HepG2 (cell line): Measurements from ENCODE around the gene NOTUM. TPM values are rescaled to one million over a fixed set of nuclear protein-coding genes. Genes with fewer than 3 reads are reported as not detected.
A peak's percentile ranks its signal among the peaks of the same experiment; 100 is the strongest.

Source experiments
- AGO2 ChIP-seq: fragments of 200-400 bp; formaldehyde crosslinking; optimal IDR thresholded peaks from 2 replicates; pipeline ENCODE3; 2017; ENCODE audit warnings: mild to moderate bottlenecking, low read depth, low read length, moderate library complexity
- ATF7-NPFF ChIP-seq: sonication (generic); formaldehyde crosslinking; IDR thresholded peaks from 2 replicates; pipeline ENCODE4 v1.8.1; 2023; ENCODE audit warnings: mild to moderate bottlenecking, low read depth, missing genetic modification reagents, moderate library complexity
- ETV6 ChIP-seq: sonication (generic); formaldehyde crosslinking; conservative IDR thresholded peaks from 2 replicates; pipeline ENCODE4 v1.4.0; 2020; ENCODE audit warnings: missing genetic modification reagents
- GFI1 ChIP-seq: sonication (generic); formaldehyde crosslinking; IDR thresholded peaks from 2 replicates; pipeline ENCODE4 v1.5.0; 2020; ENCODE audit warnings: missing genetic modification reagents, mild to moderate bottlenecking, borderline replicate concordance
- HOXD1 ChIP-seq: sonication (generic); formaldehyde crosslinking; IDR thresholded peaks from 2 replicates; pipeline ENCODE4 v1.5.0; 2020; ENCODE audit warnings: missing genetic modification reagents
- KMT2A ChIP-seq: sonication (generic); formaldehyde crosslinking; IDR thresholded peaks from 2 replicates; pipeline ENCODE4 v1.4.0; 2020; ENCODE audit warnings: missing genetic modification reagents
- REL ChIP-seq: sonication (generic); formaldehyde crosslinking; conservative IDR thresholded peaks from 2 replicates; pipeline ENCODE4 v1.8.0; 2022; ENCODE audit warnings: mild to moderate bottlenecking, missing genetic modification reagents, moderate library complexity
- RNF2 ChIP-seq: fragments of 450-650 bp; conservative IDR thresholded peaks from 2 replicates; pipeline ENCODE4 v1.6.1; 2016; ENCODE audit warnings: low read depth
- SIN3A ChIP-seq: IDR thresholded peaks from 2 replicates; pipeline ENCODE4 v1.6.1; 2011; ENCODE audit warnings: low read depth, mild to moderate bottlenecking, control low read depth, low read length, borderline replicate concordance
- SMARCC2 ChIP-seq: fragments of 450-650 bp; IDR thresholded peaks from 2 replicates; pipeline ENCODE4 v1.6.1; 2017; ENCODE audit warnings: antibody characterized with exemption, mild to moderate bottlenecking
- SNAPC2 ChIP-seq: sonication (generic); formaldehyde crosslinking; IDR thresholded peaks from 2 replicates; pipeline ENCODE4 v1.8.1; 2022; ENCODE audit warnings: mild to moderate bottlenecking, missing genetic modification reagents
- TBX3 ChIP-seq: fragments of 450-650 bp; IDR thresholded peaks from 2 replicates; pipeline ENCODE4 v1.6.1; 2017; ENCODE audit warnings: antibody characterized with exemption, mild to moderate bottlenecking, inconsistent platforms, borderline replicate concordance
- ZNF121 ChIP-seq: sonication (generic); formaldehyde crosslinking; IDR thresholded peaks from 2 replicates; pipeline ENCODE4 v1.5.0; 2020; ENCODE audit warnings: mild to moderate bottlenecking, missing genetic modification reagents
- ZNF564 ChIP-seq: sonication (generic); formaldehyde crosslinking; IDR thresholded peaks from 2 replicates; pipeline ENCODE4 v1.8.1; 2023; ENCODE audit warnings: mild to moderate bottlenecking, missing genetic modification reagents
- ZNF883 ChIP-seq: sonication (generic); formaldehyde crosslinking; IDR thresholded peaks from 2 replicates; pipeline ENCODE4 v1.5.1; 2020; ENCODE audit warnings: mild to moderate bottlenecking, missing genetic modification reagents; ENCODE audit errors: not compliant biosample characterization
- ZSCAN22 ChIP-seq: sonication (generic); formaldehyde crosslinking; IDR thresholded peaks from 2 replicates; pipeline ENCODE4 v1.4.0; 2020; ENCODE audit warnings: mild to moderate bottlenecking, missing genetic modification reagents
- polyA plus RNA-seq, 8 experiments: library from polyadenylated mRNA; depleted of rRNA in 3 of 8; stranded (reverse) in 7 of 8; unstranded in 1 of 8; fragments of >200 nt; fragmentation: Illumina TruSeq in 4 of 8; extraction: Trizol in 4 of 8; gene quantifications; 2 replicates each; pipeline versions ENCODE4 v1.2.1 to v1.2.3, GENCODE V29; 2011 to 2016; ENCODE audit warnings: low read depth in 4 of 8, missing spikeins in 1 of 8, mixed read lengths in 1 of 8; ENCODE audit not compliant: insufficient read depth in 1 of 8
- total RNA-seq, 5 experiments: library from RNA; depleted of rRNA; stranded (reverse); fragments of >200 nt; fragmentation: Illumina TruSeq; extraction: Trizol; gene quantifications; 2 replicates each; pipeline ENCODE4 v1.2.3, GENCODE V29; 2016; ENCODE audit warnings: low read depth in 1 of 5
- TF ChIP-seq, protein P1 (sequence below): sonication (generic); formaldehyde crosslinking; IDR thresholded peaks from 2 replicates; pipeline ENCODE4 v1.5.0; 2020; ENCODE audit warnings: missing genetic modification reagents
- TF ChIP-seq, protein P2 (sequence below): sonication (generic); formaldehyde crosslinking; IDR thresholded peaks from 2 replicates; pipeline ENCODE4 v1.5.0; 2020; ENCODE audit warnings: mild to moderate bottlenecking, missing genetic modification reagents, borderline replicate concordance
- TF ChIP-seq, protein P3 (sequence below): sonication (generic); formaldehyde crosslinking; IDR thresholded peaks from 2 replicates; pipeline ENCODE4 v1.4.0; 2020; ENCODE audit warnings: missing genetic modification reagents, borderline replicate concordance
- TF ChIP-seq, protein P4 (sequence below): sonication (generic); formaldehyde crosslinking; IDR thresholded peaks from 2 replicates; pipeline ENCODE4 v1.8.0; 2022; ENCODE audit warnings: missing genetic modification reagents, mild to moderate bottlenecking, borderline replicate concordance

The NOTUM gene
- total and polyA plus RNA-seq, 2 of the 13 experiments (the other 11 are each of a cell fraction or from before 2014, with no cell fraction given) = 150 to 160 TPM

DNA sequence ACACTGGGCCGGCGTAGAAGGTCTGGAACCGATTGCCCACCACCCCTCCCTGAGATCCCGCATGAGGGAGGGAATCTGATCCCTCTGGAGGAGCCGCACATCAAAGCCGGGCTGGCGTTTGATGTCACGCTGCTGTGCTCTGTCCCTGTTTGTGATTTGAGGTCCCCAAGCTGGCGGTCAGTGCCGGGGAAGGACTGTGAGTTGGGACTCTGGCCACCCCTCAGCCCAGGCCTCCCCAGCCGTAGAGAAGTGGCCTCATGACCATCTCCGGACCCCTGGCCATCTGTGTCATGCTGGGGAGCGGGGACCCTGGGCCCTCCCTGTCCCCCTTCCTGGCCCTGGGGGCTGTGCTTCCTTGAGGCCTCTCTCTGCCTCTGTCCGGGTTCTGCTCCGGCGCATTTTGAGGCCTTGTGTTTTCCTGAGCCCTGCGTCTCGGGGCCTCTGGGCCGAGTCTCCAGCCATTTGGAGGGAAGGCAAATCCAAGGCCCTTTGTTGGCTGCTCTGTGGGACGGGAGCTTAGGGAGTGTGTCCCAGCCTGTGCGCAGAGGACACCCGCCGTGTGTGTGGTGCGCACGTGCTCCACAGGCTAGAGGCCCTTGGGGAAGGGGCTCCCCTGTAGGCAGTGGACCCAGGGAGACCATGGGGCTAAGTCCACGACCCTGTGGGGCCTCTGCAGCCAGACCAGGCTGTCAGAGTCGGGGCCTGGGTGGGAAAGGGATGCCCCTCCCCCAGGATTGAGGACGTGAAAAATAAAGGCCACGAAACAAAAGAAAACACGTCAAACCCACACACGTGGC is 31.5 kb upstream of the NOTUM start (continued):
- TF ChIP-seq, protein P1, sequence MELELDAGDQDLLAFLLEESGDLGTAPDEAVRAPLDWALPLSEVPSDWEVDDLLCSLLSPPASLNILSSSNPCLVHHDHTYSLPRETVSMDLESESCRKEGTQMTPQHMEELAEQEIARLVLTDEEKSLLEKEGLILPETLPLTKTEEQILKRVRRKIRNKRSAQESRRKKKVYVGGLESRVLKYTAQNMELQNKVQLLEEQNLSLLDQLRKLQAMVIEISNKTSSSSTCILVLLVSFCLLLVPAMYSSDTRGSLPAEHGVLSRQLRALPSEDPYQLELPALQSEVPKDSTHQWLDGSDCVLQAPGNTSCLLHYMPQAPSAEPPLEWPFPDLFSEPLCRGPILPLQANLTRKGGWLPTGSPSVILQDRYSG (CRISPR knock-in tag) = no peak; the same call in none of the 2 replicates
- TF ChIP-seq AGO2 = peak; percentile 99
- TF ChIP-seq, protein P2, sequence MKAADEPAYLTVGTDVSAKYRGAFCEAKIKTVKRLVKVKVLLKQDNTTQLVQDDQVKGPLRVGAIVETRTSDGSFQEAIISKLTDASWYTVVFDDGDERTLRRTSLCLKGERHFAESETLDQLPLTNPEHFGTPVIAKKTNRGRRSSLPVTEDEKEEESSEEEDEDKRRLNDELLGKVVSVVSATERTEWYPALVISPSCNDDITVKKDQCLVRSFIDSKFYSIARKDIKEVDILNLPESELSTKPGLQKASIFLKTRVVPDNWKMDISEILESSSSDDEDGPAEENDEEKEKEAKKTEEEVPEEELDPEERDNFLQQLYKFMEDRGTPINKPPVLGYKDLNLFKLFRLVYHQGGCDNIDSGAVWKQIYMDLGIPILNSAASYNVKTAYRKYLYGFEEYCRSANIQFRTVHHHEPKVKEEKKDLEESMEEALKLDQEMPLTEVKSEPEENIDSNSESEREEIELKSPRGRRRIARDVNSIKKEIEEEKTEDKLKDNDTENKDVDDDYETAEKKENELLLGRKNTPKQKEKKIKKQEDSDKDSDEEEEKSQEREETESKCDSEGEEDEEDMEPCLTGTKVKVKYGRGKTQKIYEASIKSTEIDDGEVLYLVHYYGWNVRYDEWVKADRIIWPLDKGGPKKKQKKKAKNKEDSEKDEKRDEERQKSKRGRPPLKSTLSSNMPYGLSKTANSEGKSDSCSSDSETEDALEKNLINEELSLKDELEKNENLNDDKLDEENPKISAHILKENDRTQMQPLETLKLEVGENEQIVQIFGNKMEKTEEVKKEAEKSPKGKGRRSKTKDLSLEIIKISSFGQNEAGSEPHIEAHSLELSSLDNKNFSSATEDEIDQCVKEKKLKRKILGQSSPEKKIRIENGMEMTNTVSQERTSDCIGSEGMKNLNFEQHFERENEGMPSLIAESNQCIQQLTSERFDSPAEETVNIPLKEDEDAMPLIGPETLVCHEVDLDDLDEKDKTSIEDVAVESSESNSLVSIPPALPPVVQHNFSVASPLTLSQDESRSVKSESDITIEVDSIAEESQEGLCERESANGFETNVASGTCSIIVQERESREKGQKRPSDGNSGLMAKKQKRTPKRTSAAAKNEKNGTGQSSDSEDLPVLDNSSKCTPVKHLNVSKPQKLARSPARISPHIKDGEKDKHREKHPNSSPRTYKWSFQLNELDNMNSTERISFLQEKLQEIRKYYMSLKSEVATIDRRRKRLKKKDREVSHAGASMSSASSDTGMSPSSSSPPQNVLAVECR = peak; percentile 69; the same call in 1 of the 2 replicates
- TF ChIP-seq TBX3 = no peak; the same call in 1 of the 2 replicates
- peak; percentile 98 for TF ChIP-seq REL (CRISPR knock-in tag)
- no peak; the same call in 1 of the 2 replicates for TF ChIP-seq SIN3A
- TF ChIP-seq, protein P3, sequence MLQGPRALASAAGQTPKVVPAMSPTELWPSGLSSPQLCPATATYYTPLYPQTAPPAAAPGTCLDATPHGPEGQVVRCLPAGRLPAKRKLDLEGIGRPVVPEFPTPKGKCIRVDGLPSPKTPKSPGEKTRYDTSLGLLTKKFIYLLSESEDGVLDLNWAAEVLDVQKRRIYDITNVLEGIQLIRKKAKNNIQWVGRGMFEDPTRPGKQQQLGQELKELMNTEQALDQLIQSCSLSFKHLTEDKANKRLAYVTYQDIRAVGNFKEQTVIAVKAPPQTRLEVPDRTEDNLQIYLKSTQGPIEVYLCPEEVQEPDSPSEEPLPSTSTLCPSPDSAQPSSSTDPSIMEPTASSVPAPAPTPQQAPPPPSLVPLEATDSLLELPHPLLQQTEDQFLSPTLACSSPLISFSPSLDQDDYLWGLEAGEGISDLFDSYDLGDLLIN (CRISPR knock-in tag) = peak; percentile 54; the same call in 1 of the 2 replicates
- TF ChIP-seq KMT2A (CRISPR knock-in tag) = no peak; the same call in 1 of the 2 replicates
- TF ChIP-seq ZSCAN22 (CRISPR knock-in tag) = peak; percentile 79; the same call in 1 of the 2 replicates
- TF ChIP-seq ZNF564 (CRISPR knock-in tag) = peak; percentile 96
- no peak for TF ChIP-seq SMARCC2
- TF ChIP-seq HOXD1 (CRISPR knock-in tag) = peak; percentile 70
- TF ChIP-seq ETV6 = 0 out of 2 replicates have a peak, but pooled peaks have one; percentile 52
- TF ChIP-seq ATF7-NPFF (CRISPR knock-in tag) = peak; percentile 99
- TF ChIP-seq GFI1 (CRISPR knock-in tag) = peak; percentile 76
- no peak; the same call in none of the 2 replicates for TF ChIP-seq ZNF121
- peak; percentile 80; the same call in 1 of the 2 replicates for TF ChIP-seq SNAPC2
- peak; percentile 95 for TF ChIP-seq ZNF883 (CRISPR knock-in tag)
- TF ChIP-seq, protein P4, sequence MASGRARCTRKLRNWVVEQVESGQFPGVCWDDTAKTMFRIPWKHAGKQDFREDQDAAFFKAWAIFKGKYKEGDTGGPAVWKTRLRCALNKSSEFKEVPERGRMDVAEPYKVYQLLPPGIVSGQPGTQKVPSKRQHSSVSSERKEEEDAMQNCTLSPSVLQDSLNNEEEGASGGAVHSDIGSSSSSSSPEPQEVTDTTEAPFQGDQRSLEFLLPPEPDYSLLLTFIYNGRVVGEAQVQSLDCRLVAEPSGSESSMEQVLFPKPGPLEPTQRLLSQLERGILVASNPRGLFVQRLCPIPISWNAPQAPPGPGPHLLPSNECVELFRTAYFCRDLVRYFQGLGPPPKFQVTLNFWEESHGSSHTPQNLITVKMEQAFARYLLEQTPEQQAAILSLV (CRISPR knock-in tag) = peak; percentile 100
- peak; percentile 95 for TF ChIP-seq RNF2
